Liver (tissue), 9 donors: Measurements from ENCODE around the gene NOL4L. TPM values are rescaled to one million over a fixed set of nuclear protein-coding genes. Genes with fewer than 3 reads are reported as not detected.

ENCODE experiments used
- DNase-seq: peaks from one replicate; pipeline ENCODE4 v3.0.0-alpha.2; 2017; ENCODE audit warnings: low spot score
- H3K27ac ChIP-seq, 2 donors: one replicate each; pipeline ENCODE4 v1.7.0; 2013; ENCODE audit warnings: inconsistent platforms in 2 of 2, low read length in 2 of 2, control low read depth in 1 of 2, low read depth in 1 of 2, mild to moderate bottlenecking in 1 of 2
- H3K27me3 ChIP-seq, 4 donors: one replicate each; pipeline versions ENCODE4 v1.6.1 to v1.7.0; 2013; ENCODE audit warnings: low read length in 3 of 4, inconsistent platforms in 1 of 4, mild to moderate bottlenecking in 1 of 4, moderate library complexity in 1 of 4; ENCODE audit not compliant: control insufficient read depth in 4 of 4, insufficient read depth in 4 of 4
- H3K36me3 ChIP-seq, 4 donors: one replicate each; pipeline versions ENCODE4 v1.6.1 to v1.7.0; 2013; ENCODE audit warnings: low read length in 3 of 4, mild to moderate bottlenecking in 3 of 4, low read depth in 1 of 4, moderate library complexity in 1 of 4; ENCODE audit not compliant: control insufficient read depth in 4 of 4, insufficient read depth in 3 of 4
- H3K4me1 ChIP-seq, 4 donors: one replicate each; pipeline versions ENCODE4 v1.6.1 to v1.7.0; 2013; ENCODE audit warnings: low read length in 3 of 4, mild to moderate bottlenecking in 3 of 4, moderate library complexity in 1 of 4; ENCODE audit not compliant: control insufficient read depth in 4 of 4, insufficient read depth in 4 of 4
- H3K4me3 ChIP-seq, 3 donors: one replicate each; pipeline versions ENCODE4 v1.6.1 to v1.7.0; 2013; ENCODE audit warnings: low read length in 3 of 3, control low read depth in 1 of 3, low read depth in 1 of 3, mild to moderate bottlenecking in 1 of 3
- H3K9ac ChIP-seq, 2 donors: one replicate each; pipeline ENCODE4 v1.7.0; 2013; ENCODE audit warnings: low read length in 2 of 2, mild to moderate bottlenecking in 2 of 2, moderate library complexity in 2 of 2, control low read depth in 1 of 2, low read depth in 1 of 2
- H3K9me3 ChIP-seq, 4 donors: one replicate each; pipeline versions ENCODE4 v1.6.1 to v1.7.0; 2013; ENCODE audit warnings: low read length in 3 of 4; ENCODE audit not compliant: control insufficient read depth in 4 of 4
- CTCF ChIP-seq: fragments of 150-350 bp; IDR thresholded peaks from 2 replicates; pipeline ENCODE4 v1.5.1; 2017; ENCODE audit warnings: improper control_type of control experiment, low read depth, low read length; ENCODE audit not compliant: missing input control
- EGR1 ChIP-seq, 2 donors: IDR thresholded peaks; 2 replicates each; pipeline ENCODE4 v1.6.1; 2016 to 2018; ENCODE audit warnings: antibody characterized with exemption in 2 of 2, low read depth in 2 of 2
- FOXA1 ChIP-seq: IDR thresholded peaks from 2 replicates; pipeline ENCODE4 v1.6.1; 2016; ENCODE audit warnings: antibody characterized with exemption
- FOXA2 ChIP-seq: IDR thresholded peaks from 2 replicates; pipeline ENCODE4 v1.6.1; 2016; ENCODE audit warnings: antibody characterized with exemption
- GABPA ChIP-seq, 2 donors: IDR thresholded peaks in 1 of 2; conservative IDR thresholded peaks in 1 of 2; 2 replicates each; pipeline ENCODE4 v1.6.1; 2016; ENCODE audit warnings: antibody characterized with exemption in 2 of 2, mild to moderate bottlenecking in 1 of 2, moderate library complexity in 1 of 2
- HNF4A ChIP-seq, 2 donors: conservative IDR thresholded peaks; 2 replicates each; pipeline ENCODE4 v1.6.1; 2016; ENCODE audit warnings: antibody characterized with exemption in 2 of 2, mild to moderate bottlenecking in 2 of 2
- HNF4G ChIP-seq: IDR thresholded peaks from 2 replicates; pipeline ENCODE4 v1.6.1; 2016; ENCODE audit warnings: antibody characterized with exemption
- JUND ChIP-seq, 2 donors: IDR thresholded peaks; 2 replicates each; pipeline ENCODE4 v1.6.1; 2016; ENCODE audit warnings: antibody characterized with exemption in 2 of 2
- MAX ChIP-seq: IDR thresholded peaks from 2 replicates; pipeline ENCODE4 v1.6.1; 2016; ENCODE audit warnings: antibody characterized with exemption
- NR2F2 ChIP-seq: IDR thresholded peaks from 2 replicates; pipeline ENCODE4 v1.6.1; 2016; ENCODE audit warnings: antibody characterized with exemption
- RAD21 ChIP-seq, 2 donors: IDR thresholded peaks; 2 replicates each; pipeline ENCODE4 v1.6.1; 2016; ENCODE audit warnings: antibody characterized with exemption in 2 of 2, mild to moderate bottlenecking in 2 of 2
- RXRA ChIP-seq, 2 donors: IDR thresholded peaks; 2 replicates each; pipeline ENCODE4 v1.6.1; 2017 to 2018; ENCODE audit warnings: antibody characterized with exemption in 2 of 2, mild to moderate bottlenecking in 1 of 2
- SP1 ChIP-seq: IDR thresholded peaks from 2 replicates; pipeline ENCODE4 v1.6.1; 2018; ENCODE audit warnings: antibody characterized with exemption, mild to moderate bottlenecking
- TAF1 ChIP-seq: conservative IDR thresholded peaks from 2 replicates; pipeline ENCODE4 v1.6.1; 2016; ENCODE audit warnings: antibody characterized with exemption, mild to moderate bottlenecking
- YY1 ChIP-seq: IDR thresholded peaks from 2 replicates; pipeline ENCODE4 v1.6.1; 2016; ENCODE audit warnings: antibody characterized with exemption, mild to moderate bottlenecking
- WGBS: extraction: QIAGEN DNeasy Blood & Tissue Kit; methylation state at CpG from one replicate; pipeline ENCODE4 v1.1.7; 2013; 5-methylcytosine and 5-hydroxymethylcytosine counted together
- polyA plus RNA-seq, 2 donors: library from polyadenylated mRNA; stranded (reverse) in 1 of 2; unstranded in 1 of 2; fragments of 200-250 nt in 1 of 2; fragments of >200 nt in 1 of 2; fragmentation: Nextera tagmentation in 1 of 2; extraction: Ambion mirVana in 1 of 2; gene quantifications; one replicate each; pipeline versions ENCODE4 v1.2.1 to v1.2.3, GENCODE V29; 2013 to 2015
- total RNA-seq, 2 donors: library from RNA; depleted of rRNA; stranded (reverse); fragments of >200 nt; gene quantifications; one replicate each; pipeline ENCODE4 v1.2.3, GENCODE V29; 2014
- TF ChIP-seq, protein P1 (sequence below): IDR thresholded peaks from 2 replicates; pipeline ENCODE4 v1.6.1; 2016; ENCODE audit warnings: antibody characterized with exemption
- TF ChIP-seq, protein P2 (sequence below): IDR thresholded peaks from 2 replicates; pipeline ENCODE4 v1.6.1; 2016; ENCODE audit warnings: antibody characterized with exemption
- TF ChIP-seq, protein P3 (sequence below): IDR thresholded peaks from 2 replicates; pipeline ENCODE4 v1.6.1; 2016; ENCODE audit warnings: antibody characterized with exemption, mild to moderate bottlenecking
- donor health status: healthy.
- donor health status: healthy.
- donor health status: healthy.
- donor health status: healthy.
- donor health status: healthy.

Gene NOL4L
- total and polyA plus RNA-seq, 4 donors: 2.2 to 6.8 (median 4.3) TPM

DNA sequence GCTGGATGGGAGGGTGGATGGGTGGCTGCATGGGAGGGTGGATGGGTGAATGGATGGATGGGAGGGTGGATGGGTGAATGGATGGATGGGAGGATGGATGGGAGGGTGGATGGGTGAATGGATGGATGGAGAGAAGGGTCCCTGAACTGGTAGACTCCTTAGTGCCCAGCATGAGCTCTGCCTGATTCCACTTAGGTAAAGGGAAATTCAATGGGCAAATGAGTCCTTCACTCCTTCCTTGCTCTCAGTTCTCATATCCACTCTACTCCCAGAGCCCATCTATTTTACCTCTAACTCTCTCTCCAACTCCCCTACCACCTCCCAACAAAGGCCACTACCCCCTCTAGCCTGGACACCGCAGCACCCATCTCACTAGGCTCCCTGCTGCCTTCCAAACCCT is 29.2 kb upstream of the NOL4L start:
- no peak overlapping the region for H3K9ac ChIP-seq
- H3K27ac ChIP-seq: no peak overlapping the region
- no peaks in the 10 kb centered on the region for H3K4me1 ChIP-seq
- TF ChIP-seq FOXA2: no peak
- no peak for TF ChIP-seq CTCF
- no peak for TF ChIP-seq GABPA (IDR thresholded peaks at IDR 0.05 in 1 of 2, conservative IDR thresholded peaks at IDR 0.05 in 1 of 2)
- TF ChIP-seq HNF4A (conservative IDR thresholded peaks at IDR 0.05): no peak
- TF ChIP-seq HNF4G: no peak
- H3K27me3 ChIP-seq: no peaks in the 10 kb centered on the region
- DNase-seq: no peak
- 91% methylated on average over 1 of the region's 1 CpG for WGBS
- no peaks in the 10 kb centered on the region for H3K36me3 ChIP-seq
- H3K9me3 ChIP-seq: no peaks in the 10 kb centered on the region
- H3K4me3 ChIP-seq: no peak overlapping the region

DNA sequence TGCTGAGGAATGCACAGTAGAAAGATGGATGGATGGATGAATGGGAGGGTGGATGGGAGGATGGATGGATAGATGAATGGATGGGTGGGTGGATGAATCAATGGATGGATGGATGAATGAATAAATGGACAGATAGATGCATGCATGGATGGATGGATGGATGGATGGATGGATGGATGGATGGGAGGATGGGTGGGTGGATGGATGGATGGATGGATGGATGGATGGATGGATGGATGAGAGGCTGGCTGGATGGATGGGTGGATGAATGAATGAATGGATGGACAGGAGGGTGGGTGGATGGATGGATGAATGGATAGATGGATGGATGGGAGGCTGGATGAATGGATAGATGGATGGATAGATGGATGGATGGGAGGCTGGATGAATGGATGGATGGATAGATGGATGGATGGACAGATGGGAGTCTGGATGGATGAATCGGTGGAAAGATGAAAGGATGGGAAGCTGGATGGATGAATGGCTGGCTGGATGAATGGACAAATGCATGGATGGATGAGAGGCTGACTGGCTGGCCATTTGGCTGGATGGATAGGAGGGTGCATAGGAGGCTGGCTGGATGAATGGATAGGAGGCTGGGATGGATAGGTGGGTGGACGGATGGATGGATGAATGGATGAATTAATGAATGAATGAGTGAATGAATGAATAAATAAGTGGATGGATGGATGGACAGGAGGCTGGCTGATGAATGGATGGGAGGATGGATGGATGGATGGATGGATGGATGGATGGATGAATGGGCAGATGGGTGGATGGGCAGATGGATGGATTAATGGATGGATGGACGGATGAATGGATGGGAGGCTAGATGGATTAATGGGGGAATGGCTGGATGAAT is 28.3 kb upstream of the NOL4L start:
- Histone ChIP-seq H3K4me3 (no peak overlapping the region), H3K27me3 (no peaks in the 10 kb centered on the region), H3K9ac (no peak overlapping the region), H3K9me3 (no peaks in the 10 kb centered on the region), H3K27ac (no peak overlapping the region), H3K36me3 (no peaks in the 10 kb centered on the region), H3K4me1 (no peaks in the 10 kb centered on the region)
- TF ChIP-seq, protein P1, sequence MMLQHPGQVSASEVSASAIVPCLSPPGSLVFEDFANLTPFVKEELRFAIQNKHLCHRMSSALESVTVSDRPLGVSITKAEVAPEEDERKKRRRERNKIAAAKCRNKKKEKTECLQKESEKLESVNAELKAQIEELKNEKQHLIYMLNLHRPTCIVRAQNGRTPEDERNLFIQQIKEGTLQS: no peak
- TF ChIP-seq JUND (IDR thresholded peaks at IDR 0.05) (no peak), HNF4A (conservative IDR thresholded peaks at IDR 0.05) (no peak), EGR1 (IDR thresholded peaks at IDR 0.05; ENCODE audit: low read depth in 2 of 2) (no peak), MAX (no peak), YY1 (no peak), FOXA1 (no peak), NR2F2 (no peak), GABPA (IDR thresholded peaks at IDR 0.05 in 1 of 2, conservative IDR thresholded peaks at IDR 0.05 in 1 of 2) (no peak), FOXA2 (no peak), TAF1 (no peak), SP1 (no peak), RAD21 (IDR thresholded peaks at IDR 0.05) (no peak), CTCF (no peak), RXRA (IDR thresholded peaks at IDR 0.05) (no peak), HNF4G (no peak)
- TF ChIP-seq, protein P2, sequence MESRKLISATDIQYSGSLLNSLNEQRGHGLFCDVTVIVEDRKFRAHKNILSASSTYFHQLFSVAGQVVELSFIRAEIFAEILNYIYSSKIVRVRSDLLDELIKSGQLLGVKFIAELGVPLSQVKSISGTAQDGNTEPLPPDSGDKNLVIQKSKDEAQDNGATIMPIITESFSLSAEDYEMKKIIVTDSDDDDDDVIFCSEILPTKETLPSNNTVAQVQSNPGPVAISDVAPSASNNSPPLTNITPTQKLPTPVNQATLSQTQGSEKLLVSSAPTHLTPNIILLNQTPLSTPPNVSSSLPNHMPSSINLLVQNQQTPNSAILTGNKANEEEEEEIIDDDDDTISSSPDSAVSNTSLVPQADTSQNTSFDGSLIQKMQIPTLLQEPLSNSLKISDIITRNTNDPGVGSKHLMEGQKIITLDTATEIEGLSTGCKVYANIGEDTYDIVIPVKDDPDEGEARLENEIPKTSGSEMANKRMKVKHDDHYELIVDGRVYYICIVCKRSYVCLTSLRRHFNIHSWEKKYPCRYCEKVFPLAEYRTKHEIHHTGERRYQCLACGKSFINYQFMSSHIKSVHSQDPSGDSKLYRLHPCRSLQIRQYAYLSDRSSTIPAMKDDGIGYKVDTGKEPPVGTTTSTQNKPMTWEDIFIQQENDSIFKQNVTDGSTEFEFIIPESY: no peak
- TF ChIP-seq, protein P3, sequence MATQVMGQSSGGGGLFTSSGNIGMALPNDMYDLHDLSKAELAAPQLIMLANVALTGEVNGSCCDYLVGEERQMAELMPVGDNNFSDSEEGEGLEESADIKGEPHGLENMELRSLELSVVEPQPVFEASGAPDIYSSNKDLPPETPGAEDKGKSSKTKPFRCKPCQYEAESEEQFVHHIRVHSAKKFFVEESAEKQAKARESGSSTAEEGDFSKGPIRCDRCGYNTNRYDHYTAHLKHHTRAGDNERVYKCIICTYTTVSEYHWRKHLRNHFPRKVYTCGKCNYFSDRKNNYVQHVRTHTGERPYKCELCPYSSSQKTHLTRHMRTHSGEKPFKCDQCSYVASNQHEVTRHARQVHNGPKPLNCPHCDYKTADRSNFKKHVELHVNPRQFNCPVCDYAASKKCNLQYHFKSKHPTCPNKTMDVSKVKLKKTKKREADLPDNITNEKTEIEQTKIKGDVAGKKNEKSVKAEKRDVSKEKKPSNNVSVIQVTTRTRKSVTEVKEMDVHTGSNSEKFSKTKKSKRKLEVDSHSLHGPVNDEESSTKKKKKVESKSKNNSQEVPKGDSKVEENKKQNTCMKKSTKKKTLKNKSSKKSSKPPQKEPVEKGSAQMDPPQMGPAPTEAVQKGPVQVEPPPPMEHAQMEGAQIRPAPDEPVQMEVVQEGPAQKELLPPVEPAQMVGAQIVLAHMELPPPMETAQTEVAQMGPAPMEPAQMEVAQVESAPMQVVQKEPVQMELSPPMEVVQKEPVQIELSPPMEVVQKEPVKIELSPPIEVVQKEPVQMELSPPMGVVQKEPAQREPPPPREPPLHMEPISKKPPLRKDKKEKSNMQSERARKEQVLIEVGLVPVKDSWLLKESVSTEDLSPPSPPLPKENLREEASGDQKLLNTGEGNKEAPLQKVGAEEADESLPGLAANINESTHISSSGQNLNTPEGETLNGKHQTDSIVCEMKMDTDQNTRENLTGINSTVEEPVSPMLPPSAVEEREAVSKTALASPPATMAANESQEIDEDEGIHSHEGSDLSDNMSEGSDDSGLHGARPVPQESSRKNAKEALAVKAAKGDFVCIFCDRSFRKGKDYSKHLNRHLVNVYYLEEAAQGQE: no peak
- DNase-seq: no peak
- WGBS: 76% methylated on average over 3 of the region's 3 CpGs
